Stimulated activated CD4-positive, alpha-beta T cell treated with anti-CD3 and anti-CD28 coated beads, Interleukin-12 subunit alpha, Interleukin-12 subunit beta, amount 100 ng/mL, for 4 hours (primary cell): Measurements from ENCODE around the gene LAMA5.

Experiments used
- DNase-seq: peaks from one replicate; pipeline ENCODE4 v3.0.0-alpha.2; 2020

Gene LAMA5

GRCh38 chr20:62370115-62370806 is 3.1 kb upstream of the LAMA5 start:
- no peak for DNase-seq

- no peak for DNase-seq
These were observed 2.7 kb upstream of the LAMA5 start for GRCh38 chr20:62369815-62370114.

- no peak for DNase-seq
These were observed 2.1 kb upstream of the LAMA5 start for GRCh38 chr20:62368976-62369814.

- no peak for DNase-seq
These were observed 1.4 kb upstream of the LAMA5 start for GRCh38 chr20:62368392-62368975.

- no peak for DNase-seq
These were observed 700 bp upstream of the LAMA5 start for GRCh38 chr20:62367633-62368391.

- no peak for DNase-seq
These were observed 559 bp downstream of the LAMA5 start for GRCh38 chr20:62366370-62367135.

GRCh38 chr20:62365814-62366369 is 1.2 kb downstream of the LAMA5 start:
- no peak for DNase-seq

GRCh38 chr20:62364911-62365736 is 2.0 kb downstream of the LAMA5 start:
- DNase-seq, result no peak

GRCh38 chr20:62363920-62364851 is 2.9 kb downstream of the LAMA5 start:
- DNase-seq, result no peak

GRCh38 chr20:62362991-62363919 is 3.9 kb downstream of the LAMA5 start:
- DNase-seq, result no peak

- no peak for DNase-seq
These were observed 4.5 kb downstream of the LAMA5 start for GRCh38 chr20:62362590-62362940.

- no peak for DNase-seq
These were observed 5.1 kb downstream of the LAMA5 start for GRCh38 chr20:62361799-62362589.

- no peak for DNase-seq
These were observed 6.0 kb downstream of the LAMA5 start for GRCh38 chr20:62360854-62361798.

- no peak for DNase-seq
These were observed 7.5 kb downstream of the LAMA5 start for GRCh38 chr20:62359491-62360121.

GRCh38 chr20:62359043-62359490 is 8.0 kb downstream of the LAMA5 start:
- DNase-seq, result no peak
